Measurements from ENCODE around the gene ZNF530.

The ZNF530 gene

DNA sequence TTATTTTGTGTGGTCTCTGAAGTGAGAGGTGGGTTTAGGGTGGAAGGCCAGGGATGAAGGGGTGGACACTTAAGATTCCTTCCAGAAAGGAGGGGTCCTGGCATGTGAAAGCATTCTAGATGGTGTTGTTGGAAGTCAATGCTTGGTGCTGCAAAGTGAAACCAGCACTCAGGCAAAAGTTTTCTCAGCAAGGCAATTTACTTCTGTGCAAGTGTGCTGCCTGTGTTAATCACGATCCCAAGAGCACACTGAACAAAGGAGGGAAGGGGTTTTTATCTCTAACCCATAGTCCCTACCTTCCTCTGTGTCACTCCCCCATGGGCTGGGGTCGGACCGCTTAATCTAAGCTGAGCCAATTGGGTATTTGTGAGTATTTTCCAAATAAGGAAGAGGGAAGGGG lies 15.7 kb downstream of the ZNF530 start:
- no peak for DNase-seq

- peak; percentile 17 for DNase-seq
Observed at GRCh38 chr19:57620673-57621348, 21.1 kb downstream of the ZNF530 start.

DNA sequence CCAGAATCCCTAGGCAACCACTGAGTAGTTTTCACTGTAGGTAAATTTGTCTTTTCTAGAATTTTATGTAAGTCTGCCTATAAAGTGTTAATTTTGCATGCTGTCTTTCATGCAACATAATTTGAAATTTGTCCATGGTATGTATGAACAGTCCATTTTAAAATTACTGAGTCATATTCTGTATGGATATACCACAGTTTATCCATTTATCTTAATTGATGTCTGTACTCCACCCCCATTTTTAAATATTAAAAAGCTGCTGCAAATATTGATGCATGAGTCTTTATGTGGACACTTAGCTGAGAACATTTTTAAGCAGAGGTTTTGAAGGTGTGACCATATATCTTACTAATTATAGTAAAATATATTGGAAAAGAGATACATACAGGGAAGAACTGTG lies 23.4 kb downstream of the ZNF530 start:
- no peak for DNase-seq

- peak; percentile 97 for DNase-seq
Observed at GRCh38 chr19:57632987-57633831, 33.5 kb downstream of the ZNF530 start, which contains the start of gene ZNF211. Gene ZNF211, plus strand, starts transcription at chr19:57633168. Its CDS starts 179 bp downstream, at chr19:57633347.

GRCh38 chr19:57633832-57634131 lies 34.1 kb downstream of the ZNF530 start:
- no peak for DNase-seq

- DNase-seq = no peak
Observed at GRCh38 chr19:57637379-57637778, 37.7 kb downstream of the ZNF530 start.

- DNase-seq = no peak
Observed at GRCh38 chr19:57641715-57642234, 42.1 kb downstream of the ZNF530 start.

DNA sequence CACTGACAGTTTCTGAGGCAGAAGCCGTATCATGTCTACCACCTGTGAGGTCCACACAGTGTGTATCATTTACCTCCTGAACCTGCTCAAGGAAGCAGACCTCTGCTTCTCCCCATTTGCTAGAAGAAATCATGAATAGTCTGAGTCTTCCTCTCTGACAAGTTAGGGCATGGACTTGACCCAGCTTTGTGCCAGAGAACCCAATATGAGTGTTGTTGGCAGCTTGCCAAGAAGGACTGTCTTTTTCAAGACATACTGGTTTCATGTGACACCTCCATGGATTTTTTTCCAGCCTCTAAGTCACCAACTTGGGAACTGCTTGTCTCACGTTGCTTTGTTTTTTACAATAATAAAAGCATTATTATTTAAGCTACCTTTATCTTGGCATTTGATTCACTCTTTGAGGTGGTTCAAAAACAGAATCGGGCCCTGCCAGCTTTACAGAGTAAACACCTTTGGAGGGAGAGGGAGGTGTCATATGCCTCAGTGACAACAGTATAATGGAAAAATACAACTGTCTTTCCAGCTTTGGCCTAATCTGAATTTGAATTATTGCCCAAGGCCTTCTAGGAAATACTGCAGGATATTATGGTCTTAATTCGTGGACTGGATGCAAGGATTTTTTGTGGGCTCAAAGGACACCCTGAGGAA lies 42.8 kb downstream of the ZNF530 start:
- peak; percentile 34 for DNase-seq

DNA sequence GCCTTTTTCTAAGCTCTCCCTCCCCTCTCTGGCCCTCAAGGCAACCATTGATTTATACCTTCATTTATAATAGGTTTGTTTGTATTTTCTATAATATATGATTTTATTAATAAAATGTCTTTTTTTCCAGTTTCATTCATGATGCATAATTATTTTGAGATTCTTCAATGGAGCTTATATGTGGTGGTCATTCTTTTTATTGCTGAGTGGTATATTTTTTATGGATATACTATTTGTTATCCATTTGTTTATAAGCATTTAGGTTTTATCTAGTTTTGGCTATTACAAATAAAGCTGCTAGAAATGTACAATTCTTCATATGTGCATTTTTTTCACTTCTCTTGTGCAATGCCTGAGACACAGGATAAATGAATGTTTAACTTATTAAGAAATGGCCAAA lies 44.0 kb downstream of the ZNF530 start:
- no peak for DNase-seq

DNA sequence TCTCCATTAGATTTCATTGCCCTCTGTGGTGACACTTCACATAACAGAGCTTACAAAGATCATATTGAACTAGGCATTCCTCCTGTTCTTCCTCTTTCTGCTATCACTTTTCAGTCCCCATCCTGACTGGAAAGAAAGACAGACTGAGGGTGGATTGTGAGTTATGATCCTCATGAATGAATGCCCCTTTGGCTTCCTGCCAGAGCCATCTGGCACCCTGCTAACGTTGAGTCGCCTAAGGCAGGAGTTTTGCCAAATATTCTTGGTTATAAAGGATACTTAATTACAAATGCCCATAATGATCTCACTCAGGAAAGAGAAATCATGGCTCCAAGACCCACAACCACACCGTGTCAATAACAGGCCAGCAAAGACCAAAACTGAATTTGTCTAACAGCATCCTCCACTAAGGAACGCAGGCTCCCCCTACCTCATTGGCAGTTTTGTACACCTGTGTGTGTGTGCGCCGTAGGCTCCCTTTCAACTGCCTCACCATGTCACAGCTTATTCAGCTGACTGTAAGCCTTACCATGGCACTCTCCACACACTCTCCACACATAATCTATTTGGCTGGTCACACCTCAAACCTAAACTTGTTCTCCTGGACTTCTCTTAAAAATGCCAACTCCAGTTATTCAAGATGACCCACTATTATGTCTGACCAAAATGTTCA lies 48.8 kb downstream of the ZNF530 start:
- DNase-seq = peak; percentile 97

- DNase-seq = peak; percentile 80
Observed at GRCh38 chr19:57651654-57651996, 51.9 kb downstream of the ZNF530 start.

DNA sequence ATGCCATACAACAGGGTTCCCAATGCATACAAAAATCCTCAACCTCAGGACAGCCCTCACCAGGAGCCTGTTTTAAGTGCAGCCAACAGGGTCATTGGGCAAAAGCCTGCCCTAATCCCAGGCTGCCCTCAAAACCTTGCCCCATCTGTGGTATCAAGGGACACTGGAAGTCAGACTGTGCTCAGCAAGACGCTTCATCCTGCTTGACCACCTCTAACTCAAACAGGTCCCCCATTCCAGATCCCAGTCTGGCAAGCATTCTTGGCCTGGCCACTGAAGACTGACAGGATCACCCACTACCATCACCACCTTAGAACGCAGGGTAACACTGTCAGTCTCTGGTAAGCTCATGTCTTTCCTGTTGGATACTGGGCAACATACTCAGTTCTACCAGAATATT lies 54.0 kb downstream of the ZNF530 start:
- DNase-seq = no peak

- DNase-seq = no peak
Observed at GRCh38 chr19:57655443-57655842, 55.8 kb downstream of the ZNF530 start.

DNA sequence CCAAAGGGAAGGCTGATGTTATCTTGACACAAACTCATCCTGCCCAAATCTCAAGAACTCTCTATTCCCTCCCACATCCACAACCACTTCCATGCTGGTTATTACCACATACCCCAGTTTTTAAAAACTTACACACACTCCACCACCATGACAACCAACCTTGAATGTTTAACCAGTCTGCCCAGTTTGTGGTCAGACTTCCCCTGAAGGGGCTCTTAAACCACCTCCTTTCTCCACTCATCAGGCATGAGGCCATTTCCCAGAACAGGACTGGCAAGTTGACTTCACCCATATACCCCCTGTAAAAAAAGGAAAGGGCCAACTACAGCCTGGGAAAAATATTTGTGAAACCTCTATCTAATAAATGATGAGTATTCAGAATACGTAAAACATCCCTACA lies 56.7 kb downstream of the ZNF530 start:
- no peak for DNase-seq

Data from NCI-H69 (cell line).